Suprapubic skin (tissue), 4 donors: Measurements from ENCODE around the gene ENPP3.

ENCODE experiments used
- EP300 ChIP-seq: sonication (generic); formaldehyde crosslinking; IDR thresholded peaks from one replicate; pipeline ENCODE4 v1.6.1; 2017; ENCODE audit warnings: antibody characterized with exemption
- POLR2A ChIP-seq, 2 donors: fragments of 450-650 bp; IDR thresholded peaks; one replicate each; pipeline ENCODE4 v1.6.1; 2017; ENCODE audit warnings: antibody characterized with exemption in 2 of 2, mild to moderate bottlenecking in 2 of 2, moderate library complexity in 2 of 2
- POLR2AphosphoS5 ChIP-seq, 3 donors: sonication (generic); formaldehyde crosslinking; IDR thresholded peaks; one replicate each; pipeline ENCODE4 v1.6.1; 2017; ENCODE audit warnings: antibody characterized with exemption in 3 of 3
- TF ChIP-seq, protein P1 (sequence below), 2 donors: fragments of 200-600 bp in 1 of 2; fragments of 450-650 bp in 1 of 2; sonication (generic) in 1 of 2; IDR thresholded peaks; one replicate each; pipeline ENCODE4 v1.5.1; 2016 to 2019; ENCODE audit warnings: antibody characterized with exemption in 2 of 2, mild to moderate bottlenecking in 1 of 2, moderate library complexity in 1 of 2

DNA sequence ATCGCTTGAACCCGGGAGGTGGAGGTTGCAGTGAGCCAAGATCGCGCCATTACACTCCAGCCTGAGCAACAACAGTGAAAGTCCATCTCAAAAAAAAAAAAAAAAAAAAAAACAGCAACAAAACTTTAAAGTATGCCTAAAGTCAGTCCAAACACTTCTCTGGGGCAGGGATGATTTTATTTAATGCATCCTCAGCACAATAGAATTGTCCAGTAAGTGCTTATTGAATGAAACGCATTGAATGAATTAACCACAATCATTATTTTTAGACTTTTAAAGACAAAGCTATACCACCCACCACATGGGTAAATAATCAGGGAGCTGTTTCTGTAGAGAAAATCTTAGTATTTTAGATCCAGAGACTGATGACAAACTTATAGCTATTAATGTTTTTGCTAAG lies 90.4 kb downstream of the ENPP3 start:
- TF ChIP-seq, protein P1, sequence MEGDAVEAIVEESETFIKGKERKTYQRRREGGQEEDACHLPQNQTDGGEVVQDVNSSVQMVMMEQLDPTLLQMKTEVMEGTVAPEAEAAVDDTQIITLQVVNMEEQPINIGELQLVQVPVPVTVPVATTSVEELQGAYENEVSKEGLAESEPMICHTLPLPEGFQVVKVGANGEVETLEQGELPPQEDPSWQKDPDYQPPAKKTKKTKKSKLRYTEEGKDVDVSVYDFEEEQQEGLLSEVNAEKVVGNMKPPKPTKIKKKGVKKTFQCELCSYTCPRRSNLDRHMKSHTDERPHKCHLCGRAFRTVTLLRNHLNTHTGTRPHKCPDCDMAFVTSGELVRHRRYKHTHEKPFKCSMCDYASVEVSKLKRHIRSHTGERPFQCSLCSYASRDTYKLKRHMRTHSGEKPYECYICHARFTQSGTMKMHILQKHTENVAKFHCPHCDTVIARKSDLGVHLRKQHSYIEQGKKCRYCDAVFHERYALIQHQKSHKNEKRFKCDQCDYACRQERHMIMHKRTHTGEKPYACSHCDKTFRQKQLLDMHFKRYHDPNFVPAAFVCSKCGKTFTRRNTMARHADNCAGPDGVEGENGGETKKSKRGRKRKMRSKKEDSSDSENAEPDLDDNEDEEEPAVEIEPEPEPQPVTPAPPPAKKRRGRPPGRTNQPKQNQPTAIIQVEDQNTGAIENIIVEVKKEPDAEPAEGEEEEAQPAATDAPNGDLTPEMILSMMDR (IDR thresholded peaks at IDR 0.05) = no peak
- TF ChIP-seq POLR2A (IDR thresholded peaks at IDR 0.05) (no peak), POLR2AphosphoS5 (IDR thresholded peaks at IDR 0.05) (no peak), EP300 (no peak)
